HEK293 (cell line): ENCODE data around the gene FXYD5.

Experiments used
- CTCF ChIP-seq: fragments of 450-650 bp; formaldehyde crosslinking; IDR thresholded peaks from 2 replicates; pipeline ENCODE4 v1.5.1; 2016; ENCODE audit warnings: missing biosample characterization, missing genetic modification characterization
- GLI4 ChIP-seq: fragments of 450-650 bp; formaldehyde crosslinking; IDR thresholded peaks from 2 replicates; pipeline ENCODE4 v1.5.1; 2016; ENCODE audit warnings: missing biosample characterization, missing genetic modification characterization
- TRIM28 ChIP-seq: IDR thresholded peaks from 2 replicates; pipeline ENCODE4 v1.6.1; 2011; ENCODE audit warnings: low read length, control low read depth, borderline replicate concordance
- TSHZ1 ChIP-seq: fragments of 450-650 bp; formaldehyde crosslinking; IDR thresholded peaks from 2 replicates; pipeline ENCODE4 v1.5.1; 2016; ENCODE audit warnings: missing biosample characterization, missing genetic modification characterization, borderline replicate concordance
- YY1 ChIP-seq: fragments of 450-650 bp; formaldehyde crosslinking; IDR thresholded peaks from 2 replicates; pipeline ENCODE4 v1.5.1; 2018; ENCODE audit warnings: missing biosample characterization, missing genetic modification characterization
- ZBTB11 ChIP-seq: fragments of 450-650 bp; formaldehyde crosslinking; conservative IDR thresholded peaks from 2 replicates; pipeline ENCODE4 v1.5.1; 2016; ENCODE audit warnings: low read depth, missing biosample characterization, missing genetic modification characterization
- ZFP37 ChIP-seq: fragments of 450-650 bp; formaldehyde crosslinking; IDR thresholded peaks from 2 replicates; pipeline ENCODE4 v1.5.1; 2016; ENCODE audit warnings: missing biosample characterization, missing genetic modification characterization
- ZNF133 ChIP-seq: fragments of 450-650 bp; formaldehyde crosslinking; IDR thresholded peaks from 2 replicates; pipeline ENCODE4 v1.5.1; 2016; ENCODE audit warnings: missing biosample characterization, missing genetic modification characterization
- ZNF16 ChIP-seq: fragments of 450-650 bp; formaldehyde crosslinking; IDR thresholded peaks from 2 replicates; pipeline ENCODE4 v1.5.1; 2016; ENCODE audit warnings: low read depth, missing biosample characterization, missing genetic modification characterization
- ZNF18 ChIP-seq: fragments of 450-650 bp; formaldehyde crosslinking; IDR thresholded peaks from 2 replicates; pipeline ENCODE4 v1.5.1; 2016; ENCODE audit warnings: missing biosample characterization, missing genetic modification characterization
- ZNF248 ChIP-seq: fragments of 450-650 bp; formaldehyde crosslinking; IDR thresholded peaks from 2 replicates; pipeline ENCODE4 v1.5.1; 2017; ENCODE audit warnings: missing biosample characterization, missing genetic modification characterization
- ZNF26 ChIP-seq: fragments of 450-650 bp; formaldehyde crosslinking; IDR thresholded peaks from 2 replicates; pipeline ENCODE4 v1.5.1; 2016; ENCODE audit warnings: missing biosample characterization, missing genetic modification characterization
- ZNF571 ChIP-seq: fragments of 450-650 bp; formaldehyde crosslinking; IDR thresholded peaks from 2 replicates; pipeline ENCODE4 v1.5.0; 2017; ENCODE audit warnings: missing biosample characterization, missing genetic modification characterization
- ZNF704 ChIP-seq: fragments of 450-650 bp; formaldehyde crosslinking; IDR thresholded peaks from 2 replicates; pipeline ENCODE4 v1.5.1; 2016; ENCODE audit warnings: missing biosample characterization, missing genetic modification characterization

- TF ChIP-seq ZNF133 (tag by site-specific recombination) (no peak), ZNF18 (tag by site-specific recombination) (no peak), TRIM28 (no peak), CTCF (tag by site-specific recombination) (no peak), ZBTB11 (no peak), ZNF704 (tag by site-specific recombination) (no peak), ZNF16 (tag by site-specific recombination) (no peak), ZFP37 (tag by site-specific recombination) (no peak), ZNF571 (tag by site-specific recombination) (no peak), GLI4 (tag by site-specific recombination) (no peak), ZNF26 (tag by site-specific recombination) (no peak), TSHZ1 (tag by site-specific recombination) (no peak), ZNF248 (tag by site-specific recombination) (no peak), YY1 (tag by site-specific recombination) (no peak)
Observed at GRCh38 chr19:35165200-35166058, 10.9 kb downstream of the FXYD5 start.
